H9 (cell line): ENCODE results near the gene ATP6V1G2. TPM values are rescaled to one million over a fixed set of nuclear protein-coding genes. Genes with fewer than 3 reads are reported as not detected.
A peak's percentile ranks its signal among the peaks of the same experiment; 100 is the strongest.

ENCODE experiments used
- DNase-seq: peaks from one replicate; pipeline ENCODE4 v3.0.0-alpha.2; 2017
- H2AFZ ChIP-seq: one replicate; pipeline ENCODE4 v1.6.1; 2013; ENCODE audit warnings: mild to moderate bottlenecking, low read length, control low read depth, moderate library complexity
- H2AK5ac ChIP-seq: 2 replicates; pipeline ENCODE4 v1.6.1; 2013; ENCODE audit warnings: low read length, control low read depth, mixed read lengths; ENCODE audit not compliant: insufficient read length
- H2BK120ac ChIP-seq: one replicate; pipeline ENCODE4 v1.6.1; 2013; ENCODE audit warnings: low read depth, mild to moderate bottlenecking, low read length, control low read depth, inconsistent platforms; ENCODE audit not compliant: poor library complexity, severe bottlenecking
- H2BK12ac ChIP-seq: 2 replicates; pipeline ENCODE4 v1.6.1; 2013; ENCODE audit warnings: low read length, control low read depth, mixed read lengths, low read depth; ENCODE audit not compliant: insufficient read length
- H2BK15ac ChIP-seq: 2 replicates; pipeline ENCODE4 v1.6.1; 2013; ENCODE audit warnings: low read depth, low read length, control low read depth
- H2BK20ac ChIP-seq: one replicate; pipeline ENCODE4 v1.6.1; 2013; ENCODE audit warnings: low read depth, mild to moderate bottlenecking, low read length, control low read depth, inconsistent platforms; ENCODE audit not compliant: poor library complexity, severe bottlenecking
- H2BK5ac ChIP-seq: 2 replicates; pipeline ENCODE4 v1.6.1; 2013; ENCODE audit warnings: low read length, control low read depth, mixed read lengths; ENCODE audit not compliant: insufficient read length
- H3K14ac ChIP-seq: 2 replicates; pipeline ENCODE4 v1.6.1; 2013; ENCODE audit warnings: low read length, control low read depth; ENCODE audit not compliant: insufficient read depth
- H3K18ac ChIP-seq: 2 replicates; pipeline ENCODE4 v1.6.1; 2013; ENCODE audit warnings: low read depth, mild to moderate bottlenecking, mixed read lengths, low read length, control low read depth; ENCODE audit not compliant: insufficient read length
- H3K23ac ChIP-seq: 2 replicates; pipeline ENCODE4 v1.6.1; 2013; ENCODE audit warnings: low read length, control low read depth, mixed read lengths, low read depth; ENCODE audit not compliant: insufficient read length
- H3K23me2 ChIP-seq: 2 replicates; pipeline ENCODE4 v1.6.1; 2013; ENCODE audit warnings: low read depth, mild to moderate bottlenecking, mixed read lengths, low read length, control low read depth; ENCODE audit not compliant: insufficient read length, poor library complexity, severe bottlenecking
- H3K27ac ChIP-seq: 2 replicates; pipeline ENCODE4 v1.5.1; 2013; ENCODE audit warnings: low read length, control low read depth, mixed read lengths, low read depth; ENCODE audit not compliant: insufficient read length
- H3K27me3 ChIP-seq: 2 replicates; pipeline ENCODE4 v1.6.1; 2013; ENCODE audit warnings: low read length, control low read depth, inconsistent platforms; ENCODE audit not compliant: insufficient read depth
- H3K4ac ChIP-seq: 2 replicates; pipeline ENCODE4 v1.6.1; 2013; ENCODE audit warnings: low read depth, mild to moderate bottlenecking, control low read depth, inconsistent platforms, low read length, moderate library complexity
- H3K4me1 ChIP-seq: 2 replicates; pipeline ENCODE4 v1.6.1; 2013; ENCODE audit warnings: low read length, control low read depth, inconsistent platforms; ENCODE audit not compliant: insufficient read depth
- H3K4me2 ChIP-seq: 2 replicates; pipeline ENCODE4 v1.6.1; 2013; ENCODE audit warnings: low read length, control low read depth, mixed read lengths; ENCODE audit not compliant: insufficient read length, insufficient read depth
- H3K56ac ChIP-seq: 2 replicates; pipeline ENCODE4 v1.6.1; 2013; ENCODE audit warnings: low read depth, mild to moderate bottlenecking, mixed read lengths, low read length, control low read depth; ENCODE audit not compliant: insufficient read length
- H3K79me1 ChIP-seq: 2 replicates; pipeline ENCODE4 v1.6.1; 2013; ENCODE audit warnings: low read depth, mild to moderate bottlenecking, moderate library complexity, low read length, control low read depth, inconsistent platforms; ENCODE audit not compliant: insufficient read depth, poor library complexity, severe bottlenecking
- H3K79me2 ChIP-seq: 2 replicates; pipeline ENCODE4 v1.6.1; 2013; ENCODE audit warnings: low read length, control low read depth, inconsistent platforms; ENCODE audit not compliant: insufficient read depth
- H3K9ac ChIP-seq: 2 replicates; pipeline ENCODE4 v1.6.1; 2013; ENCODE audit warnings: low read length, control low read depth, mixed read lengths; ENCODE audit not compliant: insufficient read length; ENCODE audit errors: extremely low read depth
- H3K9me3 ChIP-seq: one replicate; pipeline ENCODE4 v1.6.1; 2013; ENCODE audit warnings: low read depth, low read length, inconsistent platforms; ENCODE audit not compliant: control insufficient read depth
- H3T11ph ChIP-seq: one replicate; pipeline ENCODE4 v1.6.1; 2013; ENCODE audit warnings: mild to moderate bottlenecking, low read length, control low read depth, inconsistent platforms
- H4K20me1 ChIP-seq: one replicate; pipeline ENCODE4 v1.6.1; 2013; ENCODE audit not compliant: control insufficient read depth, insufficient read length, insufficient read depth
- H4K5ac ChIP-seq: 2 replicates; pipeline ENCODE4 v1.6.1; 2013; ENCODE audit warnings: low read depth, mild to moderate bottlenecking, mixed read lengths, low read length, control low read depth; ENCODE audit not compliant: insufficient read length
- H4K8ac ChIP-seq: replicated peaks from 2 replicates; pipeline ENCODE4 v1.6.1; 2013; ENCODE audit warnings: low read length, control low read depth, mixed read lengths, low read depth; ENCODE audit not compliant: insufficient read length
- H4K91ac ChIP-seq: 2 replicates; pipeline ENCODE4 v1.6.1; 2013; ENCODE audit warnings: low read depth, mild to moderate bottlenecking, moderate library complexity, mixed read lengths, low read length, control low read depth; ENCODE audit not compliant: insufficient read length
- H3K27ac Mint-ChIP-seq, 3 experiments: 2 replicates in 2 of 3; 3 replicates in 1 of 3; pipeline ENCODE4 v1.8.0; 2020 to 2021; ENCODE audit warnings: mixed read lengths in 3 of 3, mild to moderate bottlenecking in 1 of 3, moderate library complexity in 1 of 3
- H3K27me3 Mint-ChIP-seq: 2 replicates; pipeline ENCODE4 v1.8.0; 2021; ENCODE audit warnings: low read depth, mild to moderate bottlenecking, moderate library complexity, mixed read lengths
- H3K36me3 Mint-ChIP-seq, 3 experiments: 2 replicates in 2 of 3; 3 replicates in 1 of 3; pipeline ENCODE4 v1.8.0; 2020 to 2021; ENCODE audit warnings: low read depth in 3 of 3, mixed read lengths in 3 of 3; ENCODE audit not compliant: insufficient read depth in 1 of 3
- H3K4me1 Mint-ChIP-seq, 2 experiments: 2 replicates each; pipeline ENCODE4 v1.8.0; 2020; ENCODE audit warnings: mixed read lengths in 2 of 2
- H3K4me3 Mint-ChIP-seq, 2 experiments: 2 replicates in 1 of 2; 3 replicates in 1 of 2; pipeline ENCODE4 v1.8.0; 2020 to 2021; ENCODE audit warnings: mild to moderate bottlenecking in 2 of 2, mixed read lengths in 2 of 2, moderate library complexity in 1 of 2
- H3K9me3 Mint-ChIP-seq, 2 experiments: 2 replicates in 1 of 2; 3 replicates in 1 of 2; pipeline ENCODE4 v1.8.0; 2020; ENCODE audit warnings: mild to moderate bottlenecking in 2 of 2, mixed read lengths in 2 of 2, moderate library complexity in 1 of 2
- CTCF ChIP-seq: fragments of 200-600 bp; sonication (generic); conservative IDR thresholded peaks from 3 replicates; pipeline ENCODE4 v1.8.0; 2021; ENCODE audit warnings: antibody characterized with exemption, mild to moderate bottlenecking
- WGBS: extraction: QIAGEN DNeasy Blood & Tissue Kit; methylation state at CpG from one replicate; pipeline ENCODE4 v1.1.7; 2013; ENCODE audit warnings: missing lambda C conversion rate, low lambda C conversion rate, mixed read lengths; ENCODE audit not compliant: insufficient read length; ENCODE audit errors: extremely low coverage; 5-methylcytosine and 5-hydroxymethylcytosine counted together
- total RNA-seq: library from RNA; stranded (reverse); gene quantifications from 2 replicates; pipeline ENCODE4 v1.2.1, GENCODE V29; 2021

ATP6V1G2 gene
- total RNA-seq, 1 experiment from 2014 or later, result 3.8 TPM

GRCh38 chr6:31540640-31541039, 5.8 kb downstream of the ATP6V1G2 start:
- Histone ChIP-seq H3K9me3 (no peaks in the 10 kb centered on the region), H2BK120ac (no peak overlapping the region), H2AK5ac (no peak overlapping the region), H3K27me3 (no peaks in the 10 kb centered on the region), H3K18ac (no peak overlapping the region), H3K4ac (no peak overlapping the region), H4K5ac (peak overlapping the region; percentile 99), H3K9ac (peak overlapping the region; percentile 100), H2BK15ac (no peak overlapping the region), H3K4me1 (peaks cover 2% of the 10 kb centered on the region; the same call in 1 of the 2 replicates), H2BK20ac (no peak overlapping the region), H2BK5ac (peak overlapping the region; percentile 100), H3K27ac (peak overlapping the region; percentile 96), H3K79me1 (peaks cover 10% of the 10 kb centered on the region), H3K23me2 (peaks cover 5% of the 10 kb centered on the region), H4K20me1 (no peaks in the 10 kb centered on the region), H3K79me2 (peaks cover 31% of the 10 kb centered on the region), H2AFZ (no peak overlapping the region), H3K23ac (no peak overlapping the region), H2BK12ac (no peak overlapping the region), H3K56ac (peak overlapping the region; percentile 80), H3K4me2 (peak overlapping the region; percentile 59), H3T11ph (no peak overlapping the region), H4K91ac (peak overlapping the region; percentile 9), H3K14ac (peak overlapping the region; percentile 64; the same call in 1 of the 2 replicates), H4K8ac (no peak overlapping the region)
- peaks cover 51 to 59% (median 58%) of the 10 kb centered on the region in 3 experiments for H3K36me3 Mint-ChIP-seq
- H3K9me3 Mint-ChIP-seq, result no peaks in the 10 kb centered on the region; a peak in 1 of 5 replicates
- H3K27me3 Mint-ChIP-seq, result no peaks in the 10 kb centered on the region
- no CpG with 5 or more reads among the region's 4 CpGs for WGBS
- H3K4me3 Mint-ChIP-seq, result peak overlapping the region; percentile 98 to 99
- peak overlapping the region; percentile 82 to 96 (median 92) for H3K27ac Mint-ChIP-seq
- DNase-seq, result no peak
- peaks cover 36 to 40% of the 10 kb centered on the region in 2 experiments for H3K4me1 Mint-ChIP-seq
- TF ChIP-seq CTCF, result no peak
